Liver (tissue), 9 donors: ENCODE measurements around the gene KANK3. TPM values are rescaled to one million over a fixed set of nuclear protein-coding genes. Genes with fewer than 3 reads are reported as not detected.
"Not testable (repeated sequence)": the region's sequence is repeated elsewhere in the genome, so short reads cannot be mapped to it uniquely, and the experiment has no call there.

Experiments used
- DNase-seq: peaks from one replicate; pipeline ENCODE4 v3.0.0-alpha.2; 2017; ENCODE audit warnings: low spot score
- H3K27ac ChIP-seq, 2 donors: one replicate each; pipeline ENCODE4 v1.7.0; 2013; ENCODE audit warnings: inconsistent platforms in 2 of 2, low read length in 2 of 2, control low read depth in 1 of 2, low read depth in 1 of 2, mild to moderate bottlenecking in 1 of 2
- H3K27me3 ChIP-seq, 4 donors: one replicate each; pipeline versions ENCODE4 v1.6.1 to v1.7.0; 2013; ENCODE audit warnings: low read length in 3 of 4, inconsistent platforms in 1 of 4, mild to moderate bottlenecking in 1 of 4, moderate library complexity in 1 of 4; ENCODE audit not compliant: control insufficient read depth in 4 of 4, insufficient read depth in 4 of 4
- H3K36me3 ChIP-seq, 4 donors: one replicate each; pipeline versions ENCODE4 v1.6.1 to v1.7.0; 2013; ENCODE audit warnings: low read length in 3 of 4, mild to moderate bottlenecking in 3 of 4, low read depth in 1 of 4, moderate library complexity in 1 of 4; ENCODE audit not compliant: control insufficient read depth in 4 of 4, insufficient read depth in 3 of 4
- H3K4me1 ChIP-seq, 4 donors: one replicate each; pipeline versions ENCODE4 v1.6.1 to v1.7.0; 2013; ENCODE audit warnings: low read length in 3 of 4, mild to moderate bottlenecking in 3 of 4, moderate library complexity in 1 of 4; ENCODE audit not compliant: control insufficient read depth in 4 of 4, insufficient read depth in 4 of 4
- H3K4me3 ChIP-seq, 3 donors: one replicate each; pipeline versions ENCODE4 v1.6.1 to v1.7.0; 2013; ENCODE audit warnings: low read length in 3 of 3, control low read depth in 1 of 3, low read depth in 1 of 3, mild to moderate bottlenecking in 1 of 3
- H3K9ac ChIP-seq, 2 donors: one replicate each; pipeline ENCODE4 v1.7.0; 2013; ENCODE audit warnings: low read length in 2 of 2, mild to moderate bottlenecking in 2 of 2, moderate library complexity in 2 of 2, control low read depth in 1 of 2, low read depth in 1 of 2
- H3K9me3 ChIP-seq, 4 donors: one replicate each; pipeline versions ENCODE4 v1.6.1 to v1.7.0; 2013; ENCODE audit warnings: low read length in 3 of 4; ENCODE audit not compliant: control insufficient read depth in 4 of 4
- CTCF ChIP-seq: fragments of 150-350 bp; IDR thresholded peaks from 2 replicates; pipeline ENCODE4 v1.5.1; 2017; ENCODE audit warnings: improper control_type of control experiment, low read depth, low read length; ENCODE audit not compliant: missing input control
- FOXA1 ChIP-seq: IDR thresholded peaks from 2 replicates; pipeline ENCODE4 v1.6.1; 2016; ENCODE audit warnings: antibody characterized with exemption
- FOXA2 ChIP-seq: IDR thresholded peaks from 2 replicates; pipeline ENCODE4 v1.6.1; 2016; ENCODE audit warnings: antibody characterized with exemption
- GABPA ChIP-seq, 2 donors: IDR thresholded peaks in 1 of 2; conservative IDR thresholded peaks in 1 of 2; 2 replicates each; pipeline ENCODE4 v1.6.1; 2016; ENCODE audit warnings: antibody characterized with exemption in 2 of 2, mild to moderate bottlenecking in 1 of 2, moderate library complexity in 1 of 2
- HNF4A ChIP-seq, 2 donors: conservative IDR thresholded peaks; 2 replicates each; pipeline ENCODE4 v1.6.1; 2016; ENCODE audit warnings: antibody characterized with exemption in 2 of 2, mild to moderate bottlenecking in 2 of 2
- HNF4G ChIP-seq: IDR thresholded peaks from 2 replicates; pipeline ENCODE4 v1.6.1; 2016; ENCODE audit warnings: antibody characterized with exemption
- JUND ChIP-seq, 2 donors: IDR thresholded peaks; 2 replicates each; pipeline ENCODE4 v1.6.1; 2016; ENCODE audit warnings: antibody characterized with exemption in 2 of 2
- NR2F2 ChIP-seq: IDR thresholded peaks from 2 replicates; pipeline ENCODE4 v1.6.1; 2016; ENCODE audit warnings: antibody characterized with exemption
- REST ChIP-seq: IDR thresholded peaks from 2 replicates; pipeline ENCODE4 v1.6.1; 2016; ENCODE audit warnings: antibody characterized with exemption, mild to moderate bottlenecking
- RXRA ChIP-seq, 2 donors: IDR thresholded peaks; 2 replicates each; pipeline ENCODE4 v1.6.1; 2017 to 2018; ENCODE audit warnings: antibody characterized with exemption in 2 of 2, mild to moderate bottlenecking in 1 of 2
- TAF1 ChIP-seq: conservative IDR thresholded peaks from 2 replicates; pipeline ENCODE4 v1.6.1; 2016; ENCODE audit warnings: antibody characterized with exemption, mild to moderate bottlenecking
- WGBS: extraction: QIAGEN DNeasy Blood & Tissue Kit; methylation state at CpG from one replicate; pipeline ENCODE4 v1.1.7; 2013; 5-methylcytosine and 5-hydroxymethylcytosine counted together
- polyA plus RNA-seq, 2 donors: library from polyadenylated mRNA; stranded (reverse) in 1 of 2; unstranded in 1 of 2; fragments of 200-250 nt in 1 of 2; fragments of >200 nt in 1 of 2; fragmentation: Nextera tagmentation in 1 of 2; extraction: Ambion mirVana in 1 of 2; gene quantifications; one replicate each; pipeline versions ENCODE4 v1.2.1 to v1.2.3, GENCODE V29; 2013 to 2015
- total RNA-seq, 2 donors: library from RNA; depleted of rRNA; stranded (reverse); fragments of >200 nt; gene quantifications; one replicate each; pipeline ENCODE4 v1.2.3, GENCODE V29; 2014
- TF ChIP-seq, protein P1 (sequence below): IDR thresholded peaks from 2 replicates; pipeline ENCODE4 v1.6.1; 2016; ENCODE audit warnings: antibody characterized with exemption
- TF ChIP-seq, protein P2 (sequence below): IDR thresholded peaks from 2 replicates; pipeline ENCODE4 v1.6.1; 2016; ENCODE audit warnings: antibody characterized with exemption
- TF ChIP-seq, protein P3 (sequence below): IDR thresholded peaks from 2 replicates; pipeline ENCODE4 v1.6.1; 2016; ENCODE audit warnings: antibody characterized with exemption
- donor health status: healthy.
- donor health status: healthy.
- donor health status: healthy.
- donor health status: healthy.
- donor health status: healthy.

Gene KANK3
- total and polyA plus RNA-seq, 4 donors, result 0.44 to 4.5 (median 3.4) TPM

DNA sequence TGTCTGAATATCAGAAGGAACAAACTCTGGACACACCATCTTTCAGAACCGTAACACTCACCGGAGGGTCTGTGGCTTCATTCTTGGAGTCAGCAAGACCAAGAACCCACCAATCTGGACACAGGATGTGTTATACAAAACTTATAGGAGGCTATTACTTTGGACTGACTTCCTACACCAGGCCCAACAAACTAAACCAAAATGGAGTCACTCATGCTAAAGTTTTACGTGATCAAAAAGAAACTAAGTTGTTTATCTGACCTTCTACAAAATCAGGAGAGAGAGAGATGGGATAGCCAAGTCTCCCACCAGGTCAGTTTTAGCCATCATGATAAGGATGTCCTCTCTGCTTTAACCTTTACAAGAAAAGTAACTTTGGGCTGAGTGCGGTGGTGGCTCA lies 43.9 kb upstream of the KANK3 start:
- DNase-seq, result no peak
- H3K36me3 ChIP-seq, result peaks cover 0 to 3% (median 0%) of the 10 kb centered on the region in 4 donors
- no peak overlapping the region for H3K4me3 ChIP-seq
- no peaks in the 10 kb centered on the region for H3K9me3 ChIP-seq
- peak overlapping the region; percentile 95 to 100 for H3K27ac ChIP-seq
- TF ChIP-seq, protein P1, sequence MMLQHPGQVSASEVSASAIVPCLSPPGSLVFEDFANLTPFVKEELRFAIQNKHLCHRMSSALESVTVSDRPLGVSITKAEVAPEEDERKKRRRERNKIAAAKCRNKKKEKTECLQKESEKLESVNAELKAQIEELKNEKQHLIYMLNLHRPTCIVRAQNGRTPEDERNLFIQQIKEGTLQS, result no peak
- TF ChIP-seq FOXA1 (no peak), JUND (IDR thresholded peaks at IDR 0.05) (no peak), GABPA (IDR thresholded peaks at IDR 0.05 in 1 of 2, conservative IDR thresholded peaks at IDR 0.05 in 1 of 2) (no peak), FOXA2 (no peak), RXRA (IDR thresholded peaks at IDR 0.05) (no peak), NR2F2 (no peak), HNF4A (conservative IDR thresholded peaks at IDR 0.05) (no peak), TAF1 (no peak), CTCF (no peak), REST (no peak), HNF4G (no peak)
- TF ChIP-seq, protein P2, sequence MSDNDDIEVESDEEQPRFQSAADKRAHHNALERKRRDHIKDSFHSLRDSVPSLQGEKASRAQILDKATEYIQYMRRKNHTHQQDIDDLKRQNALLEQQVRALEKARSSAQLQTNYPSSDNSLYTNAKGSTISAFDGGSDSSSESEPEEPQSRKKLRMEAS, result no peak
- TF ChIP-seq, protein P3, sequence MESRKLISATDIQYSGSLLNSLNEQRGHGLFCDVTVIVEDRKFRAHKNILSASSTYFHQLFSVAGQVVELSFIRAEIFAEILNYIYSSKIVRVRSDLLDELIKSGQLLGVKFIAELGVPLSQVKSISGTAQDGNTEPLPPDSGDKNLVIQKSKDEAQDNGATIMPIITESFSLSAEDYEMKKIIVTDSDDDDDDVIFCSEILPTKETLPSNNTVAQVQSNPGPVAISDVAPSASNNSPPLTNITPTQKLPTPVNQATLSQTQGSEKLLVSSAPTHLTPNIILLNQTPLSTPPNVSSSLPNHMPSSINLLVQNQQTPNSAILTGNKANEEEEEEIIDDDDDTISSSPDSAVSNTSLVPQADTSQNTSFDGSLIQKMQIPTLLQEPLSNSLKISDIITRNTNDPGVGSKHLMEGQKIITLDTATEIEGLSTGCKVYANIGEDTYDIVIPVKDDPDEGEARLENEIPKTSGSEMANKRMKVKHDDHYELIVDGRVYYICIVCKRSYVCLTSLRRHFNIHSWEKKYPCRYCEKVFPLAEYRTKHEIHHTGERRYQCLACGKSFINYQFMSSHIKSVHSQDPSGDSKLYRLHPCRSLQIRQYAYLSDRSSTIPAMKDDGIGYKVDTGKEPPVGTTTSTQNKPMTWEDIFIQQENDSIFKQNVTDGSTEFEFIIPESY, result no peak
- no peak overlapping the region for H3K9ac ChIP-seq
- WGBS, result 95% methylated on average over 4 of the region's 4 CpGs
- H3K27me3 ChIP-seq, result no peaks in the 10 kb centered on the region
- H3K4me1 ChIP-seq, result peaks cover 6 to 25% (median 12%) of the 10 kb centered on the region in 4 donors

DNA sequence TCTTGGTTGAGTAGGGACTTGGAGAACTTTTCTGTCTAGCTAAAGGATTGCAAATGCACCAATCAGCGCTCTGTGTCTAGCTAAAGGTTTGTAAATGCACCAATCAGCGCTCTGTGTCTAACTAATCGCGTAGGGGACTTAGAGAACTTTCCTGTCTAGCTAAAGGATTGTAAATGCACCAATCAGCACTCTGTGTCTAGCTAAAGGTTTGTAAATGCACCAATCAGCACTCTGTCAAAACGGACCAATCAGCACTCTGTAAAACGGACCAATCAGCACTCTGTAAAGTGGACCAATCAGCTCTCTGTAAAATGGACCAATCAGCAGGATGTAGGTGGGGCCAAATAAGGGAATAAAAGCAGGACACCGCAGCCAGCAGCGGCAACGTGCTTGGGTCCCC lies 43.4 kb upstream of the KANK3 start:
- H3K4me1 ChIP-seq, result peaks cover 3 to 19% (median 7%) of the 10 kb centered on the region in 4 donors
- 94% methylated on average over 9 of the region's 9 CpGs for WGBS
- not testable (repeated sequence) for H3K4me3 ChIP-seq, H3K36me3 ChIP-seq, H3K27me3 ChIP-seq, H3K27ac ChIP-seq, H3K9ac ChIP-seq, H3K9me3 ChIP-seq, DNase-seq

DNA sequence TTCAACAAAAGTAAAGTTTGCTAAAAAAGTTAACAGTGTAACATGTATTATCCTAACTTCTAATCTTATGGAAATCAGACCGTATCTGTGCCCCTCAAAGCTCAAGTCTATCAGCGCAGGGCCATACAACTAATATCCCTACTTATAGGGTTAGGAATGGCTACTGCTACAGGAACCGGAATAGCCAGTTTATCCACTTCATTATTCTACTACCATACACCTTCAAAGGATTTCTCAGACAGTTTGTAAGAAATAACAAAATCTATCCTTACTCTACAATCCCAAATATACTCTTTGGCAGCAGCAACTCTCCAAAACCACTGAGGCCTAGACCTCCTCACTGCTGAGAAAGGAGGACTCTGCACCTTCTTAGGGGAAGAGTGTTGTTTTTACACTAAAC lies 42.5 kb upstream of the KANK3 start:
- not testable (repeated sequence) for H3K27ac ChIP-seq, H3K9me3 ChIP-seq, H3K9ac ChIP-seq, H3K36me3 ChIP-seq, DNase-seq, H3K4me3 ChIP-seq, H3K27me3 ChIP-seq
- peaks cover 0 to 12% (median 2%) of the 10 kb centered on the region in 4 donors for H3K4me1 ChIP-seq
- WGBS, result 91% methylated on average over 3 of the region's 3 CpGs

DNA sequence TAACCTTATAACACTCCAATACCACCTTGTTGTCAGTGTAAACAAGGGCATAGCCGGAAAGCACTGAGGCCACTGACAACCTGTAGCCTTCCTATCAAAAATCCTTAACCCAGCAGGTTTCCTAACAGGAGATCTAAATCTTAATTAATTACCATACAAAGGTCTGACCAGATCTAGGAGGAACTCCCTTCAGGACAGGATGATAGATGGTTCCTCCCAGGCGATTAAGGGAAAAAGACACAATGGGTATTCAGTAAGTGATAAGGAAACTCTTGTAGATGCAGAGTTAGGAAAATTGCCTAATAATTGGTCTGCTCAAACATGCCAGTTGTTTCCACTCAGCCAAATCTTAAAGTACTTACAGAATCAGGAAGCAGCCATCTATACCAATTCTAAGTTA lies 42.0 kb upstream of the KANK3 start:
- peaks cover 0 to 12% (median 2%) of the 10 kb centered on the region in 4 donors for H3K4me1 ChIP-seq
- H3K27me3 ChIP-seq, H3K9me3 ChIP-seq, DNase-seq, H3K27ac ChIP-seq, H3K9ac ChIP-seq, H3K36me3 ChIP-seq, H3K4me3 ChIP-seq: not testable (repeated sequence)
- WGBS, result 31% methylated on average over 2 of the region's 2 CpGs
